ENCODE measurements around the gene EVC.
"Not testable (repeated sequence)": the region's sequence is repeated elsewhere in the genome, so short reads cannot be mapped to it uniquely, and the experiment has no call there.

GRCh38 chr4:5728412-5728811 is 17.4 kb downstream of the EVC start:
- not testable (repeated sequence) for TF ChIP-seq CTCF, EP300 (IDR thresholded peaks at IDR 0.05)

Data from suprapubic skin (tissue), 3 donors.